ENCODE measurements around the gene DLL1. TPM values are rescaled to one million over a fixed set of nuclear protein-coding genes. Genes with fewer than 3 reads are reported as not detected.

Gene DLL1
- total RNA-seq, 1 experiment from 2014 or later: 0.54 TPM

GRCh38 chr6:170283212-170284081, 7.4 kb downstream of the DLL1 start:
- no peak for DNase-seq (ENCODE audit: low spot score)

DNA sequence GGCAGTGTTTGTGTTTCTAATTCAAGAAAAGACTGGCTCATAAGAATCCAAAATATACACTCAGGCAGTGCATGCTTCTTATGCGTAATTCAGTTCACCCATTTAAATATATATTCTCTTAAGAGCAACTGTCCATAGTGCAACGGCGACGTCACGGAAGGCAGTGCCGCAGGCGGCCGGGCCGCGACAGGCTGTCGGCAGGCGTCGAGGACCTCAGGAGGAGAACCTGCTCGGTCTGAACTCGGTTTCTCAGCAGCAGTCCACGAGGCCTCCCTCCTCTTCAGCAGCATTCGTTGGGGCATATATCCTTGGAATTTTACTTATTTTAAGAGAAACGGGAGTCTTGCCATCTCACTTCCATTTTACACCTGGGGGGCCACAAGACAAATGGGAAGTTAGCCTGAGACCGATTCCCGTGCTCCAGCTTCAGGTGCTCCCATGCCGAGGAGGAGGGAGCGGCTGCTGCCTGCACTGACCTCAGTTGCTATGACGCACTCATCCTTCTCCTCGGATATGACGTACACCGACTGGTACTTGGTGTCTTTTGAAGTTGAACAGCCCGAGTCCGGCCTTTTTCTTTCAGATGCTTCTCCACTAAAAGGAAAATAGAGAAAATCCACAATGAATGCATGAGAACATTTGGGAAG, 8.2 kb downstream of the DLL1 start:
- no peak for DNase-seq (ENCODE audit: low spot score)

GRCh38 chr6:170281331-170282292, 9.3 kb downstream of the DLL1 start:
- DNase-seq (ENCODE audit: low spot score): no peak

DNA sequence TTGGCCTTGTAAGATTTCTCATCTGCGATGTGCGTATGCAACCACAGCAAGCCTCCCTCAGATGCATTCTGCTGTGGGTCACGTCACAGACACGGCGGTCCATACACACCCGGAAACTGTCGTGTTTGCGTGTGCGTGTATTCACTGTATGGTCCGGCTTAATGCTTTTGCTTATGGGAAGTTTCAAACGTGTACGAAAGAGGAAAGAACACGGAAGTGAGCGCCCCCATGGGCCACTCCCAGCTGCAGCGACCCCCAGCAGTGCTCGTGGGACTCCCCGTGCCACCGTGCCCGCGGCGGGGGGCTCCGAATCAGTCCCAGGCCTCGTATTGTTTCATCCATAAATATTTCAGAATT, 10.2 kb downstream of the DLL1 start:
- DNase-seq (ENCODE audit: low spot score): no peak

DNA sequence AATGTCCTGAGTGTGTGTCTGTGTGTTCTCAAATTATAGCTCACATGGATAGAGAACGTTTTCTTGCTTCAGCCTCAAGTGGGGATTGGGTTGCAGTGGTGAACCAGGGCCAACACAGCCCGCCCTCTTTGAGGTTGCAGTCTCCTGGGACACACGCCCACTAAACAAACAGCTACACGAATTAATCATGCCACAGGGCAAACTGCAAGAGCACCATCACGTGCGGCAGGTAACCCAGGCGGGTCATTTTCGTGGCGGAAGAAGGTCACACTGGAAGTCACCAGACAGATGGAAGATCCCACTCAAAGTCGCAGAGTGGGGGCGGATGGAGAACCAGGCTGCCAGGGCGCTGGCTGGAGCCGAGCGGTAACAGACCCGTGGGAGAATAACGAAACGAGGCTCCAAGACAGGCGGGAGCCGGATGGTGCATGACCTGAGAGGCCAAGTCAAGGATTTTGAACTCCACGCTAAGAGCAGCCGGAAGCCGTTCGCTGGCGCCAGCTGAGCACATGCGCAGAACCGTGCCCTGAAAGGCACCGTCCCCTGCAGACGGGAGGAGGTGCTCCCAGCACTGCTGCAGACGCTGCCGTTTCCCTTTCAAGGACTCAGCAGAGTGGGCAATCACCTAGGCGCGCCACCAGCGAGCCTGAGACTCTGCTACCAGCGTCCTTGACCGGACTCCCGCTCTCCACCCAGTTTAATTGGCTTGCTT, 10.7 kb downstream of the DLL1 start:
- peak; percentile 35 for DNase-seq (ENCODE audit: low spot score)

DNA sequence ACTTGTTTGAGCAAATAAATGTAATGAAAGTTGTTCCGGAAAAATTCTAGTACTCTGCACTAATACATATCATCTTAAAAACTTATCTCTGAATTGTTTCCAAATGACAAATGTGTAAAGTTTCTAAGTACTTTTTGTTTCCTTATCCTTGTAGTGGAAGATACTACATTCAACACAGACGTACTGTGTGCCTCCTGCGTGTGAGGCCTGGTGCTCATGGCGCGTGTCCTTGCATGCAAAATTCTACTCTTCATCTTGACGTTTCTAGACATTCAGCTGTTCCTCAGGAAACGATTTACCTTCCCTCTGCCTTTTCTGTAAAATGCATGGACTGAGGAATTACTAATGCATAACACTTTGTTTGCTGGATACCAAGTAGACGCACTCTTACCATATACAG, 11.5 kb downstream of the DLL1 start:
- DNase-seq (ENCODE audit: low spot score): no peak

DNA sequence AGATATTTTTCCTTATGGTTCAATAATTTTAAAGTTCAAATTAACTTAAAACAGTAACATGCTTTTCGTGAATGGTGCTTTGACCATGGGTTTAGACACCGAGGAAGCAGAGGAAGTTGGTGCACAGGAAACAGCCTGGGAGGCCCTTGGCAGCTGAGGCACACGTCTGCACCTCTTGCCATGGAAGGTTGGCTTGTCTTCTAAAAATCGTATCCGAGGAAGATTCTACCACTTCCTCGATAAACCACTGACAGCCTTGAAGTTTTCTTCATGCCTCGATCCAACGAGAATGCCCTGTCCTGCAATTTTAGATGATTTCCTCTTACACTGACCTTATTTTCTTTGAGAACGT, 12.2 kb downstream of the DLL1 start:
- DNase-seq (ENCODE audit: low spot score): no peak

DNA sequence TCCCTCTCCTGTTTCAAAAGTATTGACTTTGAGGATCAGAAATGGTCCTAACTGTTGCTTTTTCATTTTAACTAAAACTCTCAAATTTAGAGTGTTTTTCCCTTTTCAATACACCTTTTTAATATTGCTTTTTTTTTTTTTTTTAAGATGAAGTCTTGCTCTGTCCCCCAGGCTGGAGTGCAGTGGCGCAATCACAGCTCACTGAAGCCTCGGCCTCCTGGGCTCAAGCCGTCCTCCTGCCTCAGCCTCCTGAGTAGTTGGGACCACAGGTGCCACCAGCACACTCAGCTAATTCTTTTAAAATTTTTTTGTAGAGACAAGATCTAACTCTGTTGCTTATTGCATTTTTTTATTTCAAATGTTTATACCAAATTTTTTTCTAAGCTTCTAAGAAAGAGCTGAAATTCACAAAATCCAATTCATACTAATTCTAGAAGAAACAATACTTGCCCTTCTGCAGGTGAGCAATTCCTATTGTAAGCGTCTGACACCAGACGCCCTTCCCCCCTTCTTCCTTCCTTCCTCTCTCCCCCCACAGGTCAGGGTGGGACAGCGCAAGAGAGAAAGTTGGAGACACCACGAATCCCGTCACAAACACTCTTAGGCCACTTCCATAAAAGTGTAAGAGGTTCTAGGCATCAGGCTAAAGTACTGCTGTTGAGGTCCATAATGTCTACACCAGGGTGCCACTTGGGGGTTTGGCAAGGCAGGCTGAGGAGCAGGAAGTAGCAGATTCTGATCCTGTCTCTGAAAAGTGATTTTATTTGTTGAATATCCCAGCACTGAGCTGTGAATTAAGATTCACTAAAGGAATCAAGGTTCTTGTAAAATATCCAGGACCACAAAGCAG, 12.8 kb downstream of the DLL1 start:
- no peak for DNase-seq (ENCODE audit: low spot score)

DNA sequence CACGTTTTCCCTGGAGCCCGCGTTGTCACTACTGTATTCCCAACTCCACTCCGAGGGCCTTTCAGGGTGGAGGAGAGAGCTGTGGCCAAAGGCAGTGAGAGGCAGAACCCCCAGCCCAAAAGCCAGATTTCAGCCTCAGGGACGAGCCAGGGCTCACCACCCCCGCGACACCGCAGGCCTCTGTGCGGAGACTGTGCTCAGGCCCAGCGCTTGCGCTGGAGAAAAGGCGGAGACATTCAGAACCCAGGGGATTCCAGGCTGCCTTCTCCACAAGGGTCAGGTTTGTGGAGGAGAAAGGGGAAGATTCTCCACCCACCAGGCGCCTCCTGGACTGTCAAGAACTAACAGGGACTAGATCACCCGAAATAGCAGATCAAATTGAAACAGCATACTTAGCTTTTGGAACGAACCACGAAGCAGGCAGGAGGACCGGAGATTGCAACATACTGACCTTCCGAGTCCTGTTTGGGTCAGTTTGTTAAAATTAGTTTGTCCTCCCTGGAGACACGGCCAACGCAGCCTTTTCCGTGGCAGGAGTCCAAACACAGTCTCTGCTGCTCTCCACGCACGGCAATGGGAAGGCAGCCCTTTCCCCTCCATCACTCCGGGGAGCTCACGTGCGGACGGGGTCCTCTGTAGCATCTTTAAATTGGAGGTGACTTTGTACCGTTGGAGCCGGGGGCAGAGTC, 14.4 kb downstream of the DLL1 start:
- no peak for DNase-seq (ENCODE audit: low spot score)

- no peak for DNase-seq (ENCODE audit: low spot score)
Measured at GRCh38 chr6:170274713-170275560, 15.9 kb downstream of the DLL1 start.

DNA sequence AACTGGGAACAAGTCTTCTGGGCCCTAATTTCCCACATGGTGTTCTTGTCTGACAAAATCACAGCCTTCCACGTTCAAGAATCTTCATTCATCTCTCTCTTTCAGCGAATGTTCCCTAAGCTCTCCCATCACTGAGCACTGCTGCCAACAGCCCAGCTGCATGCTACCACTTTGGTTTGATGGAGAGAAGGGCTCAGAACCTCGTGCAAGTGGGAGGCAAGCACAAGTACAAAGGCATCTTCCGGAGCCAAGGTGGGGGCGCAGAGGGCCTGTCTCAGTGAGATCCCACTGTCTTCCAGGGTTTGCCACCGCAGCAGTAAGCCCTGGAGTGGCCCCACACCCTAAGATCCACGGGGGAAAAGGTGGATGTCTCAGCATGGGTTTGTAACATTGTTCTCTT, 17.2 kb downstream of the DLL1 start:
- DNase-seq (ENCODE audit: low spot score): no peak

GRCh38 chr6:170273191-170273590, 17.7 kb downstream of the DLL1 start:
- no peak for DNase-seq (ENCODE audit: low spot score)

DNA sequence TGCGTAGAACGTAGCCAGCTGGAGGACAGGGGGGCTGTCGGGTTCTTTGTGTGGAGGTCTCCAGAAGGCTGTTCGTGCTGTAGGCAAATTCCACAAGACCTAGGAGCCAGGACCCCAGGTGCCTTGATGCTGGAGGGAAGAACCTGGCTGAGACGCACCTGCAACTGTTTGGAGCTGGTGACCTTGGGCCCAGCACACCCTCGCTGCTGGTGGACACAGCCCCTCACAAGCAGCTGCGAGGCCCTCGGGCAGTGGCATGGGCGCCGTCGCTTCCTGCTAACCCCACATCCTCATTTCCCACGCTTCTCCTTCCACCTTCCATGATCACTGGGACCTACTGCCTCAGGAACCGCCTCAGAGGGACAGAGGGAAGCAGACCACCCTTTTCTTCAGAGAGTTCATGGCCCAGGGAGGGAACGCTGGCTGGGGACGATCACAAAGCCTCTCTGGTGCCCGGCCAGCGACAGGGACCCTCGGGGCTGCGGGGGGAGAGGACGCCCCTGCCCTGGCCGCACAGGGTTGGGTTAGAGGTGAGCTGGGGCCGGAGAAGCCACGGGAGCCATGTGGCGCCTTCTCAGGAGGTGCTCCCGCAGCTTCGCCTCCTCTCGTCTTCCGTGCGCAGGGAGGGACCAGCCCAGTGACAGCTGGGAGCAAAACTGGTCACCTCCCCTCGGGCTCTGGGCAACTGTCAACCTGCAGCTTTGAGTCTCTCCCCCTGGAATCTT, 18.4 kb downstream of the DLL1 start:
- DNase-seq (ENCODE audit: low spot score): no peak

- no peak for DNase-seq (ENCODE audit: low spot score)
Measured at GRCh38 chr6:170271771-170272314, 19.0 kb downstream of the DLL1 start.

- DNase-seq (ENCODE audit: low spot score): no peak
Measured at GRCh38 chr6:170270984-170271593, 19.8 kb downstream of the DLL1 start.

- no peak for DNase-seq (ENCODE audit: low spot score)
Measured at GRCh38 chr6:170269846-170270541, 20.9 kb downstream of the DLL1 start.

Measured in H4 (cell line).